H1 (cell line): ENCODE results near the gene SLC13A3. TPM values are rescaled to one million over a fixed set of nuclear protein-coding genes. Genes with fewer than 3 reads are reported as not detected.

Experiments
- CHD2 ChIP-seq: IDR thresholded peaks from 2 replicates; pipeline ENCODE4 v1.6.1; 2012; ENCODE audit warnings: low read length, improper control_type of control experiment
- CHD7 ChIP-seq: fragments of 300-600 bp; sonication (generic); IDR thresholded peaks from 2 replicates; pipeline ENCODE4 v1.7.1; 2012; ENCODE audit warnings: low read length, moderate library complexity, mild to moderate bottlenecking, inconsistent platforms; ENCODE audit not compliant: insufficient replicate concordance
- MAFK ChIP-seq: IDR thresholded peaks from 2 replicates; pipeline ENCODE4 v1.6.1; 2012; ENCODE audit warnings: low read depth, mild to moderate bottlenecking, improper control_type of control experiment, low read length
- POLR2A ChIP-seq, 2 experiments: IDR thresholded peaks; 1 replicate in 1 of 2; 2 replicates in 1 of 2; pipeline ENCODE4 v1.6.1; 2011; ENCODE audit warnings: low read depth in 2 of 2, low read length in 2 of 2, mild to moderate bottlenecking in 2 of 2; ENCODE audit errors: control extremely low read depth in 1 of 2
- RBBP5 ChIP-seq: IDR thresholded peaks from 2 replicates; pipeline ENCODE4 v1.7.1; 2012; ENCODE audit warnings: low read depth, mild to moderate bottlenecking, inconsistent platforms, low read length, moderate library complexity, borderline replicate concordance
- RNF2 ChIP-seq: fragments of 200-900, 300-1000 bp; sonication (generic); IDR thresholded peaks from 2 replicates; pipeline ENCODE4 v1.7.1; 2016; ENCODE audit warnings: borderline replicate concordance, low read depth, mild to moderate bottlenecking, antibody characterized with exemption, low read length; ENCODE audit not compliant: poor library complexity, severe bottlenecking; ENCODE audit errors: missing control alignments
- USF2 ChIP-seq: IDR thresholded peaks from 2 replicates; pipeline ENCODE4 v1.6.1; 2011; ENCODE audit warnings: low read length, improper control_type of control experiment
- ZNF274 ChIP-seq: IDR thresholded peaks from 2 replicates; pipeline ENCODE4 v1.7.0; 2012; ENCODE audit warnings: low read length, borderline replicate concordance; ENCODE audit errors: extremely low read depth
- polyA plus RNA-seq, 7 experiments: library from polyadenylated mRNA; depleted of rRNA in 3 of 7; stranded (reverse) in 5 of 7; unstranded in 2 of 7; fragments of >200 nt in 5 of 7; fragments of 200-250 nt in 2 of 7; gene quantifications; 1 replicate in 5 of 7; 2 replicates in 1 of 7; 4 replicates in 1 of 7; pipeline versions ENCODE4 v1.2.1 to v1.2.3, GENCODE V29; 2011 to 2013; ENCODE audit warnings: missing spikeins in 2 of 7, mixed read lengths in 2 of 7
- total RNA-seq: library from RNA; stranded (reverse); fragmentation: NEBNext Ultra II Directional; extraction: Animal tissue kit (Norgen Biotek cat#: 25700); gene quantifications from 2 replicates; pipeline ENCODE4 v1.2.1, GENCODE V29; 2021

The SLC13A3 gene
- total and polyA plus RNA-seq, 2 of the 8 experiments (the other 6 are each of a cell fraction or from before 2014, with no cell fraction given): 9.4 to 12.6 TPM

- TF ChIP-seq CHD2 (no peak), USF2 (no peak), MAFK (no peak), RNF2 (no peak), RBBP5 (peak; percentile 59; the same call in 1 of the 2 replicates), POLR2A (IDR thresholded peaks at IDR 0.05; ENCODE audit: control extremely low read depth in 1 of 2, low read depth in 2 of 2, low read length in 2 of 2) (peak in 1 of 2 experiments; percentile 70; a peak in 2 of 3 replicates), CHD7 (no peak), ZNF274 (no peak)
Observed at GRCh38 chr20:46651091-46651962, at the start of gene SLC13A3 (continued).
